ENCODE data around the gene DPEP3.
A peak's percentile ranks its signal among the peaks of the same experiment; 100 is the strongest.

The DPEP3 gene

DNA sequence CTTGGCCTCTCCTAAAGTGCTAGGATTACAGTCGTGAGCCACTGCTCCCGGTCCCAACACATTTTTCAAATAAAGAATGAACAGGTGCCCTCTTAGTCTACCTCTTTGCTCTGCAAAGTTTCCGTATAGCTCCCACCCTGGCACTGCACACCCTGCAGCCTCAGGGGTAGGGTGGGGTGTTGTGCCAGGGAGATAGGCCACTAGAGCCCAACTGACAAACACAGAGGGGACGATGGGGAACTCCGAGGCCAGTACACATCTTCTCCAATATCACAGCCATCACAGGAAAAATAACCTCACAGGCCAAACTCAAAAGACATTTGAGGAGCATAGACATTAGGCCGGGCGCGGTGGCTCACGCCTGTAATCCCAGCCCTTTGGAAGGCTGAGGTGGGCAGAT is 9.2 kb downstream of the DPEP3 start:
- in situ Hi-C loops (cut with HindIII; ENCODE audit: low sequenced_read_pairs) = no loop called here
- DNase-seq (ENCODE audit: low read depth) = no peak
- H3K4me3 ChIP-seq (ENCODE audit: low read depth, low read length) = no peak overlapping the region

GRCh38 chr16:67969254-67970039 is 10.9 kb downstream of the DPEP3 start:
- DNase-seq (ENCODE audit: low read depth) = no peak
- TF ChIP-seq, protein P1, sequence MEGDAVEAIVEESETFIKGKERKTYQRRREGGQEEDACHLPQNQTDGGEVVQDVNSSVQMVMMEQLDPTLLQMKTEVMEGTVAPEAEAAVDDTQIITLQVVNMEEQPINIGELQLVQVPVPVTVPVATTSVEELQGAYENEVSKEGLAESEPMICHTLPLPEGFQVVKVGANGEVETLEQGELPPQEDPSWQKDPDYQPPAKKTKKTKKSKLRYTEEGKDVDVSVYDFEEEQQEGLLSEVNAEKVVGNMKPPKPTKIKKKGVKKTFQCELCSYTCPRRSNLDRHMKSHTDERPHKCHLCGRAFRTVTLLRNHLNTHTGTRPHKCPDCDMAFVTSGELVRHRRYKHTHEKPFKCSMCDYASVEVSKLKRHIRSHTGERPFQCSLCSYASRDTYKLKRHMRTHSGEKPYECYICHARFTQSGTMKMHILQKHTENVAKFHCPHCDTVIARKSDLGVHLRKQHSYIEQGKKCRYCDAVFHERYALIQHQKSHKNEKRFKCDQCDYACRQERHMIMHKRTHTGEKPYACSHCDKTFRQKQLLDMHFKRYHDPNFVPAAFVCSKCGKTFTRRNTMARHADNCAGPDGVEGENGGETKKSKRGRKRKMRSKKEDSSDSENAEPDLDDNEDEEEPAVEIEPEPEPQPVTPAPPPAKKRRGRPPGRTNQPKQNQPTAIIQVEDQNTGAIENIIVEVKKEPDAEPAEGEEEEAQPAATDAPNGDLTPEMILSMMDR (IDR thresholded peaks at IDR 0.05; ENCODE audit: low read depth, low read length, missing control alignments) = no peak
- in situ Hi-C loops (cut with HindIII; ENCODE audit: low sequenced_read_pairs) = no loop called here
- peak overlapping the region; percentile 84 for H3K4me3 ChIP-seq (ENCODE audit: low read depth, low read length)

More for the DNA sequence above, 9.2 kb downstream of the DPEP3 start:
- TF ChIP-seq, protein P1 (IDR thresholded peaks at IDR 0.05; ENCODE audit: low read depth, low read length, missing control alignments) = no peak

GRCh38 chr16:67968400-67969253 is 11.7 kb downstream of the DPEP3 start, which contains the start of gene SLC12A4:
Gene SLC12A4, minus strand, starts transcription at chr16:67968637. Its CDS starts 84 bp downstream, at chr16:67968553.
- H3K4me3 ChIP-seq (ENCODE audit: low read depth, low read length) = peak within 1 kb of the TSS; percentile 84
- TF ChIP-seq, protein P1 (IDR thresholded peaks at IDR 0.05; ENCODE audit: low read depth, low read length, missing control alignments) = no peak
- in situ Hi-C loops (cut with HindIII; ENCODE audit: low sequenced_read_pairs) = no loop called here
- no peak for DNase-seq (ENCODE audit: low read depth)

DNA sequence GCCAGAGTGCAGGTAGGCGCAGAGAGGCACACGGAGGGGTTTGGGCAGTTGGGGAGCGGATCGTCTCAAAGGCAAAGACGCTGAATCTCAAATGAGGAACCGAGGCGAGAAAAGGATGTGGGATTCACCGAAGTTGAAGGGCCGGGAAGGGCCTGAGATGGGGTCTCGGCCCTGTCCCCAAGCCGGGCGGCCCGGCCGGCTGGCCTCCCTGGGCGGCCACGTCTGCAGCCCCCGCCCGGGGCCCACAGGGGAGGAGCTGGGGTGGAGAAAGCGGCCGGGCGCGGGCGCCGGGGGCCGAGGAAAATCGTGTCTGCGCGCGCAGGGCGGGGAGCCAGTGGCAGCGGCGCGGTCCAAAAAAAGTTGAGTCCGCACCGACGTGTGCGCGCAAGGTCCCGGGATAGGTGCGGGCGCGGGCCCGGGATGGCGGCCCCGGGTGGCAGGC is 12.3 kb downstream of the DPEP3 start:
- TF ChIP-seq, protein P1 (IDR thresholded peaks at IDR 0.05; ENCODE audit: low read depth, low read length, missing control alignments) = no peak
- H3K4me3 ChIP-seq (ENCODE audit: low read depth, low read length) = peak overlapping the region; percentile 84
- in situ Hi-C loops (cut with HindIII; ENCODE audit: low sequenced_read_pairs) = no loop called here
- no peak for DNase-seq (ENCODE audit: low read depth)

GRCh38 chr16:67967183-67967957 is 12.9 kb downstream of the DPEP3 start:
- in situ Hi-C loops (cut with HindIII; ENCODE audit: low sequenced_read_pairs) = no loop called here
- H3K4me3 ChIP-seq (ENCODE audit: low read depth, low read length) = peak overlapping the region; percentile 84
- no peak for DNase-seq (ENCODE audit: low read depth)
- TF ChIP-seq, protein P1 (IDR thresholded peaks at IDR 0.05; ENCODE audit: low read depth, low read length, missing control alignments) = no peak

Data from astrocyte of the cerebellum (primary cell).